Ovary (tissue), 9 donors: ENCODE measurements around the gene TRPM2. TPM values are rescaled to one million over a fixed set of nuclear protein-coding genes. Genes with fewer than 3 reads are reported as not detected.
A peak's percentile ranks its signal among the peaks of the same experiment; 100 is the strongest.

Experiments used
- DNase-seq, 5 donors: peaks; one replicate each; pipeline ENCODE4 v3.0.0-alpha.2; 2019 to 2020
- H3K27ac ChIP-seq, 2 donors: fragments of 200-600 bp; one replicate each; pipeline versions ENCODE4 v1.5.1 to v1.8.0; 2019 to 2022
- H3K27me3 ChIP-seq: fragments of 200-600 bp; one replicate; pipeline ENCODE4 v1.8.0; 2022
- H3K36me3 ChIP-seq: fragments of 200-600 bp; sonication (generic); one replicate; pipeline ENCODE4 v1.5.1; 2019
- H3K4me1 ChIP-seq: one replicate; pipeline ENCODE4 v1.8.1; 2013; ENCODE audit warnings: mild to moderate bottlenecking, moderate library complexity; ENCODE audit not compliant: insufficient read depth
- H3K4me3 ChIP-seq: fragments of 200-600 bp; sonication (generic); one replicate; pipeline ENCODE4 v1.5.1; 2017
- H3K9me3 ChIP-seq, 2 donors: fragments of 200-600 bp in 1 of 2; sonication (generic) in 1 of 2; one replicate each; pipeline versions ENCODE4 v1.5.1 to v1.8.1; 2013 to 2019; ENCODE audit warnings: mild to moderate bottlenecking in 1 of 2, moderate library complexity in 1 of 2
- EP300 ChIP-seq: sonication (generic); formaldehyde crosslinking; IDR thresholded peaks from one replicate; pipeline ENCODE4 v1.6.1; 2017; ENCODE audit warnings: antibody characterized with exemption
- POLR2A ChIP-seq: fragments of 450-650 bp; IDR thresholded peaks from one replicate; pipeline ENCODE4 v1.6.1; 2017; ENCODE audit warnings: antibody characterized with exemption, mild to moderate bottlenecking, moderate library complexity
- WGBS, 3 donors: extraction: QIAGEN DNeasy Blood & Tissue Kit in 1 of 3; methylation state at CpG; one replicate each; pipeline versions ENCODE4 v1.1.5 to v1.1.7; 2013 to 2017; 5-methylcytosine and 5-hydroxymethylcytosine counted together
- intact Hi-C, 4 donors: fragments of 100-400 bp; cut with DNase I; formaldehyde crosslinking; loops; one replicate each; pipeline versions ENCODE4 v1.11.0 to v1.15.1; 2022 to 2023
- polyA plus RNA-seq, 2 donors: library from polyadenylated mRNA; stranded (reverse); fragments of 200-250 nt in 1 of 2; fragments of 350-450 nt in 1 of 2; fragmentation: Illumina TruSeq in 1 of 2; extraction: RNeasy Lipid Tissue Mini Kit (QIAGEN cat#74804) in 1 of 2; gene quantifications; one replicate each; pipeline ENCODE4 v1.2.3, GENCODE V29; 2013 to 2014
- total RNA-seq, 7 donors: library from RNA; depleted of rRNA in 2 of 7; stranded (reverse); fragments of >200 nt in 2 of 7; fragmentation: NEBNext Ultra II Directional in 3 of 7; extraction: Animal tissue kit (Norgen Biotek cat#: 25700) in 3 of 7; gene quantifications; one replicate each; pipeline versions ENCODE4 v1.1.0 to v1.2.4, GENCODE V29; 2016 to 2023
- TF ChIP-seq, protein P1 (sequence below), 3 donors: fragments of 450-650 bp in 2 of 3; fragments of 200-600 bp in 1 of 3; IDR thresholded peaks; one replicate each; pipeline versions ENCODE4 v1.5.1 to v1.8.0; 2016 to 2022; ENCODE audit warnings: antibody characterized with exemption in 3 of 3, mild to moderate bottlenecking in 1 of 3
- donor health status: DM: no; HTN: no; CAD: no; lungs with moderate emphysema.
- donor health status: DM: no; HTN: no; CAD: no.
- donor health status: Bipolar disorder and iron deficiency.
- donor health status: DM: yes; HTN: yes; CAD: no.
- donor health status: DM: no; HTN: no; CAD: no.
- donor health status: DM: yes; HTN: yes; CAD: no.

The TRPM2 gene
- total and polyA plus RNA-seq, 9 donors = 0.48 to 7.0 (median 1.8) TPM

DNA sequence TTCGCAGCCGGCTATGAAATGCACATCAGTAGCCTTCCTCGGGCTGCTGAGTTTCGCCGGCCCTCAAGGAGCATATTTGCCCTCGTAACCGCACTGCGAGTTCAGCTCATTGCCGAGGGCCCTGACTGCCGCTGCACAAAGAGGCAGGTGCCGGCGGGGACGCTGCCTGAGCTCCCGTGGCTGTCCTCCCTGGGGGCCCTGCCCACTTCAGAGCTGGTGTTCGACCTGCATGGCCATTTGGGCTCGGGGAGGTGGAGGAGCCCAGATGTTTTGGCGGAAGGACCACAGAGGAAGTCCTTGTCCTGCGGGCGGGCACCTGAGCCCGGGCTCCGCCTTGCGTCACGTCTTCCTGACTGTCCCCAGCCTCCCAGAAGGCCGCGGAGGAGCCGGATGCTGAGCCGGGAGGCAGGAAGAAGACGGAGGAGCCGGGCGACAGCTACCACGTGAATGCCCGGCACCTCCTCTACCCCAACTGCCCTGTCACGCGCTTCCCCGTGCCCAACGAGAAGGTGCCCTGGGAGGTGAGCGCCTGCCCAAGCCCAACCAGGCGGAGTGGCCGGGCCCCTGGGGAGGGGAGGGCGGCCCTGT, 72.0 kb downstream of the TRPM2 start:
- Histone ChIP-seq H3K27me3 (no peaks in the 10 kb centered on the region), H3K4me1 (no peaks in the 10 kb centered on the region), H3K4me3 (no peak overlapping the region), H3K36me3 (no peaks in the 10 kb centered on the region), H3K27ac (no peak overlapping the region), H3K9me3 (no peaks in the 10 kb centered on the region)
- intact Hi-C loops = no loop called here
- DNase-seq = peak in 1 of 5 donors; percentile 25
- TF ChIP-seq, protein P1, sequence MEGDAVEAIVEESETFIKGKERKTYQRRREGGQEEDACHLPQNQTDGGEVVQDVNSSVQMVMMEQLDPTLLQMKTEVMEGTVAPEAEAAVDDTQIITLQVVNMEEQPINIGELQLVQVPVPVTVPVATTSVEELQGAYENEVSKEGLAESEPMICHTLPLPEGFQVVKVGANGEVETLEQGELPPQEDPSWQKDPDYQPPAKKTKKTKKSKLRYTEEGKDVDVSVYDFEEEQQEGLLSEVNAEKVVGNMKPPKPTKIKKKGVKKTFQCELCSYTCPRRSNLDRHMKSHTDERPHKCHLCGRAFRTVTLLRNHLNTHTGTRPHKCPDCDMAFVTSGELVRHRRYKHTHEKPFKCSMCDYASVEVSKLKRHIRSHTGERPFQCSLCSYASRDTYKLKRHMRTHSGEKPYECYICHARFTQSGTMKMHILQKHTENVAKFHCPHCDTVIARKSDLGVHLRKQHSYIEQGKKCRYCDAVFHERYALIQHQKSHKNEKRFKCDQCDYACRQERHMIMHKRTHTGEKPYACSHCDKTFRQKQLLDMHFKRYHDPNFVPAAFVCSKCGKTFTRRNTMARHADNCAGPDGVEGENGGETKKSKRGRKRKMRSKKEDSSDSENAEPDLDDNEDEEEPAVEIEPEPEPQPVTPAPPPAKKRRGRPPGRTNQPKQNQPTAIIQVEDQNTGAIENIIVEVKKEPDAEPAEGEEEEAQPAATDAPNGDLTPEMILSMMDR (IDR thresholded peaks at IDR 0.05) = no peak
- TF ChIP-seq POLR2A (no peak), EP300 (no peak)
- 69 to 77% (median 71%) methylated on average over 32 to 40 of the region's 40 CpGs for WGBS, 3 donors

DNA sequence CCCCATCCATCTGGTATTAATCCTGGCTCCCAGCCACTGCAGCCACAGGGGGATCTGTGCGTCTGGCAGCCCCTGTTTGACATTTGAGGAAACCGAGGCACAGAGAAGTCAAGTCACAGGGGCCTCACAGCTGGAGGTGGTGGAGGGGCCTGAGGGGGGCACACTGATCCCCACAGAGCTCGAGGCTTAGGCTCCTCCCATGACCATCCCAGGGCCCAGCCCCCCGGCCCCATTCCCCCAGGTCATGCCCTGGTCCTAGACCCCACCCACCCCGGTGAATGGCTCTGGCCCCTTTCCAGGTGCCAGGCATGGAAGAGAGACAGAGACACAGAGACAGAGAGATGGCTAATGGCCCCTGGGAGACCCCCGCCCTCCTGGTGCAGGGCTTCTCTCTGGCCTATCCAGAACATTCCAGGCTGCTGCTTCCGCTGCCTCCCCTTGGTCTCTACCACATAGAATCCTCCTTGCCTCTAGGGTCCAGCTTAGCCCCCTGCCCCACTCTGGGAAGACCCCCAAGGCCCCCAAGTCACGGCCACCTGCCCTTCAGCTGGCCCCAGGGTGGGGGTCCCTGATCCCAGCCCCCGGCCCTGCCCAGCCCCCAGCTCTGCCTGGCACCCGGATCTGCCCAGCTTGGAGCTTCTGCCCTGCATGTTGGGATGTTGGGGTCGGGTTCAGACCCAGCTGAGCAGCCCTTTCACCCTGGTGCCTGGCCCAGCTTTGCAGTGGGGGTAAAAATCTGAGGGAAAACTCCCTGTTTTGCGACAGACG, 72.7 kb downstream of the TRPM2 start:
- intact Hi-C loops = no loop called here
- WGBS, 3 donors = 72 to 82% (median 78%) methylated on average over 13 of the region's 13 CpGs
- Histone ChIP-seq H3K27me3 (no peaks in the 10 kb centered on the region), H3K36me3 (no peaks in the 10 kb centered on the region), H3K9me3 (no peaks in the 10 kb centered on the region), H3K4me1 (no peaks in the 10 kb centered on the region), H3K4me3 (no peak overlapping the region), H3K27ac (no peak overlapping the region)
- peak in 1 of 5 donors; percentile 14 for DNase-seq
- no peak for TF ChIP-seq POLR2A
- TF ChIP-seq, protein P1 (IDR thresholded peaks at IDR 0.05) = no peak
- TF ChIP-seq EP300 = no peak

DNA sequence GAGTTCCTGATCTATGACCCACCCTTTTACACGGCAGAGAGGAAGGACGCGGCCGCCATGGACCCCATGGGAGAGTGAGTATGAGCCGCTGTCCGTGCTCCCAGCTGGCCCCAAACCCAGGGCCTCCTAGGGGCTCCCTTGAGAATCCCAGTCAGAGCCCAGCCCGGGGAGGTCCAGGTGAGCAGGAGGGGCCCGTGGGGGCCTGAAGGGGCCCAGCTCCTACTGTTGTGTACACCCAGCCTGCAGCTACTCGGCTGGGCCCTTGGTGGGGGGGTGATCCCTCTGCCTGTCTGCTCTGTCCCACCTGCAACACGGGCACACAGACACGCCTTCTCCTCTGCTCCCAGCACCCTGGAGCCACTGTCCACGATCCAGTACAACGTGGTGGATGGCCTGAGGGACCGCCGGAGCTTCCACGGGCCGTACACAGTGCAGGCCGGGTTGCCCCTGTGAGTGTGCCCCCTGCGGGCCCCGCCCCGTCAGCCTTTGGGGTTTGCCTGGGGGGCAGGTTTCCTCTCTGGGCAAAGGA, 73.3 kb downstream of the TRPM2 start:
- peak in 1 of 5 donors; percentile 24 for DNase-seq
- H3K36me3 ChIP-seq = no peaks in the 10 kb centered on the region
- intact Hi-C loops = no loop called here
- H3K4me3 ChIP-seq = no peak overlapping the region
- no peaks in the 10 kb centered on the region for H3K9me3 ChIP-seq
- WGBS, 3 donors = 70 to 78% (median 73%) methylated on average over 17 to 21 of the region's 21 CpGs
- no peak for TF ChIP-seq POLR2A
- H3K27ac ChIP-seq = no peak overlapping the region
- no peaks in the 10 kb centered on the region for H3K4me1 ChIP-seq
- H3K27me3 ChIP-seq = no peaks in the 10 kb centered on the region

DNA sequence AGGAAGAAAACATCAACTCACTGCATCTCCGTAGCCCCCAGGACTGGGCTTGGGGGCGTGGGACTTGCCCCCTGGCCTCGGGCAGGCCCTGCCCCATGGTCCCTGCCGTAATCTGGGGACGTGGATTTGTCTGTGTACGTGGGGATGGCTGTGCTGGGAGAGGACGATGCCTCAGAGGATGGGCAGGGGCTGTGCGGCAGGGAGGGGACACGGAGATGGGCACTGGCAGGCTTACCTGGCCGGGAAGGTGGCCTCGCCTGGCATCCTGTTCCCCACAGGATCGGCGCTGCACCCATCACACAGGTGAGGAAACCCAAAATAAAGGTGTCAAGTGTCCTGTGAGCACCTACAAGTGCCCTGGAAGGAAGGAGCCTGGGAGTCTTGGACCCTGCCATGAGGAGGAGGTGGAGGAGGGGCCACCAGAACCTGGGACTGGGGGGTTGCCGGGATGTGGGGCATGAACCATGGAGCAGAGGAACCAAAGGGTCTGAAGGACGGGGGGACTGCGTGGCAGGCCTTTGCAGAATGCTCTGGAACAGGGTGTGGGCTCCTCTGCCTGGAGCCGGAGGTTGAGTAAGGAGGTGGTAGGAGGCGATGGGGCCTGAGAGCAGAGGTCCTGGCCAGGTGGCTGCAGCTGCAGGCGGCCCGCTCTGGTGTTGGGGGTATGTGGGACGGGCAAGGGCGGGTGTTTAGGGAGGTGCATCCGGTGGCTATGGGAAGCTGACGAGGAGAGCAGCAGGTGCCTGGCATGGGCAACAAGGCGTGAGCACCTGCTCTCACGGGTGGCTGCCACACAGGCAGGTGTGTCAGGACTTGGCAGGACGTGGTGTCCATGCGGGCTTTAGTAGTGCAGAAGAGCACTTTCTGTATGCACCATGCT, 74.1 kb downstream of the TRPM2 start:
- no peaks in the 10 kb centered on the region for H3K36me3 ChIP-seq
- no peak for DNase-seq
- no peaks in the 10 kb centered on the region for H3K4me1 ChIP-seq
- H3K4me3 ChIP-seq = no peak overlapping the region
- intact Hi-C loops = no loop called here
- H3K27ac ChIP-seq = no peak overlapping the region
- H3K9me3 ChIP-seq = no peaks in the 10 kb centered on the region
- 83 to 89% (median 87%) methylated on average over 28 of the region's 28 CpGs for WGBS, 3 donors
- H3K27me3 ChIP-seq = no peaks in the 10 kb centered on the region
- TF ChIP-seq EP300 (no peak), POLR2A (no peak)
- TF ChIP-seq, protein P1 (IDR thresholded peaks at IDR 0.05) = no peak
